HepG2 (cell line): ENCODE data around the gene GNPAT. TPM values are rescaled to one million over a fixed set of nuclear protein-coding genes. Genes with fewer than 3 reads are reported as not detected.

ENCODE experiments used
- ATAC-seq: fragments of 200-7000 bp; cut with Tn5 transposase; 3 replicates; pipeline ENCODE4 v1.9.1; 2020; ENCODE audit warnings: mild to moderate bottlenecking, moderate library complexity
- BruUV-seq: library from RNA; stranded (reverse); fragments of 400-500 nt; replicated peaks from 2 replicates; lab custom pipeline; 2021; lab: Mats Ljungman, UMichigan
- CTCF ChIA-PET: fragments of 300-600 bp; formaldehyde crosslinking; extraction: SDS; loops from one replicate; lab custom pipeline; 2021; ENCODE audit warnings: low total read pairs, inconsistent platforms, low intra/inter-chr PET ratio; lab: Yijun Ruan, JAX
- POLR2A ChIA-PET: fragments of 350-600 bp; sonication (Branson Sonifier 250); formaldehyde crosslinking; loops from one replicate; lab custom pipeline; 2020; ENCODE audit warnings: antibody characterized with exemption, inconsistent platforms; lab: Yijun Ruan, JAX
- DNase-seq: peaks from one replicate; pipeline ENCODE4 v3.0.0-alpha.2; 2015; ENCODE audit warnings: low spot score
- FAIRE-seq: peaks from 3 replicates; lab custom pipeline; 2011; peaks lifted over from hg19 to GRCh38; lab: Jason Lieb, UNC
- H2AFZ ChIP-seq: one replicate; pipeline ENCODE4 v1.6.1; 2011; ENCODE audit warnings: low read length, inconsistent platforms
- H3K27ac ChIP-seq: fragments of 300-600 bp; 3 replicates; pipeline ENCODE4 v1.8.0; 2011; ENCODE audit warnings: mixed run types, mild to moderate bottlenecking, mixed read lengths, low read length, inconsistent platforms; ENCODE audit not compliant: insufficient read depth; ENCODE audit errors: extremely low read length
- H3K27me3 ChIP-seq, 2 experiments: fragments of 200-600 bp in 1 of 2; 2 replicates in 1 of 2; 3 replicates in 1 of 2; pipeline versions ENCODE4 v1.6.0 to v1.8.0; 2011; ENCODE audit warnings: low read length in 2 of 2, mild to moderate bottlenecking in 2 of 2, moderate library complexity in 2 of 2, inconsistent platforms in 1 of 2; ENCODE audit not compliant: insufficient read depth in 2 of 2, control insufficient read depth in 1 of 2
- H3K36me3 ChIP-seq, 2 experiments: fragments of 200-600 bp in 1 of 2; replicated peaks in 1 of 2; 2 replicates in 1 of 2; 3 replicates in 1 of 2; pipeline versions ENCODE4 v1.5.1 to v1.8.0; 2011; ENCODE audit warnings: low read length in 2 of 2, inconsistent platforms in 1 of 2; ENCODE audit not compliant: insufficient read depth in 2 of 2, control insufficient read depth in 1 of 2
- H3K4me1 ChIP-seq: 2 replicates; pipeline ENCODE4 v1.5.1; 2012; ENCODE audit warnings: low read length, inconsistent platforms; ENCODE audit not compliant: insufficient read depth
- H3K4me2 ChIP-seq: 2 replicates; pipeline ENCODE4 v1.6.0; 2011; ENCODE audit warnings: low read depth, low read length, inconsistent platforms
- H3K4me3 ChIP-seq, 3 experiments: fragments of 200-600 bp in 1 of 3; sonication (generic), shearing (Covaris generic) in 1 of 3; replicated peaks in 1 of 3; 2 replicates each; pipeline ENCODE4 v1.5.1; 2011 to 2016; ENCODE audit warnings: low read length in 3 of 3, inconsistent platforms in 2 of 3, low read depth in 2 of 3, mild to moderate bottlenecking in 2 of 3, control low read depth in 1 of 3, mixed read lengths in 1 of 3; ENCODE audit not compliant: insufficient read depth in 1 of 3
- H3K79me2 ChIP-seq: one replicate; pipeline ENCODE4 v1.6.1; 2011; ENCODE audit warnings: low read length, inconsistent platforms; ENCODE audit not compliant: insufficient read depth
- H3K9ac ChIP-seq: 2 replicates; pipeline ENCODE4 v1.6.0; 2011; ENCODE audit warnings: mild to moderate bottlenecking, low read depth, low read length, inconsistent platforms; ENCODE audit not compliant: insufficient read depth
- H3K9me3 ChIP-seq: 2 replicates; pipeline ENCODE4 v1.5.1; 2012; ENCODE audit warnings: mild to moderate bottlenecking, low read length
- H4K20me1 ChIP-seq: 2 replicates; pipeline ENCODE4 v1.6.0; 2011; ENCODE audit warnings: inconsistent platforms, mild to moderate bottlenecking, low read length, moderate library complexity; ENCODE audit not compliant: insufficient read depth
- GPBP1L1 ChIP-seq: sonication (generic); formaldehyde crosslinking; IDR thresholded peaks from 2 replicates; pipeline ENCODE4 v1.5.0; 2020; ENCODE audit warnings: mild to moderate bottlenecking, missing genetic modification reagents
- NAIF1 ChIP-seq: sonication (generic); formaldehyde crosslinking; IDR thresholded peaks from 2 replicates; pipeline ENCODE4 v1.5.0; 2020; ENCODE audit warnings: mild to moderate bottlenecking, missing genetic modification reagents, borderline replicate concordance
- TRAFD1 ChIP-seq: sonication (generic); formaldehyde crosslinking; IDR thresholded peaks from 2 replicates; pipeline ENCODE4 v1.5.1; 2020; ENCODE audit warnings: missing genetic modification reagents, mild to moderate bottlenecking, borderline replicate concordance
- ZNF788 ChIP-seq: sonication (generic); formaldehyde crosslinking; IDR thresholded peaks from 2 replicates; pipeline ENCODE4 v1.5.0; 2020; ENCODE audit warnings: mild to moderate bottlenecking, missing genetic modification reagents, borderline replicate concordance
- WGBS: methylation state at CpG from one replicate; pipeline ENCODE4 v1.1.6; 2017; ENCODE audit warnings: low lambda C conversion rate; 5-methylcytosine and 5-hydroxymethylcytosine counted together
- in situ Hi-C: cut with HindIII; loops from 2 replicates; pipeline ENCODE4 v1.10.0; 2017; ENCODE audit warnings: low pct_unique_long_range_greater_than_20kb; ENCODE audit not compliant: extremely low pct_ligation_motif_present
- intact Hi-C: fragments of 100-400 bp; cut with micrococcal nuclease; formaldehyde crosslinking; loops from one replicate; pipeline ENCODE4 v1.10.0; 2022; ENCODE audit not compliant: unreplicated experiment
- polyA plus RNA-seq, 8 experiments: library from polyadenylated mRNA; depleted of rRNA in 3 of 8; stranded (reverse) in 7 of 8; unstranded in 1 of 8; fragments of >200 nt; fragmentation: Illumina TruSeq in 4 of 8; extraction: Trizol in 4 of 8; gene quantifications; 2 replicates each; pipeline versions ENCODE4 v1.2.1 to v1.2.3, GENCODE V29; 2011 to 2016; ENCODE audit warnings: low read depth in 4 of 8, missing spikeins in 1 of 8, mixed read lengths in 1 of 8; ENCODE audit not compliant: insufficient read depth in 1 of 8
- total RNA-seq, 5 experiments: library from RNA; depleted of rRNA; stranded (reverse); fragments of >200 nt; fragmentation: Illumina TruSeq; extraction: Trizol; gene quantifications; 2 replicates each; pipeline ENCODE4 v1.2.3, GENCODE V29; 2016; ENCODE audit warnings: low read depth in 1 of 5

GNPAT gene
- total and polyA plus RNA-seq, 2 of the 13 experiments (the other 11 are each of a cell fraction or from before 2014, with no cell fraction given): 58.3 to 114 TPM

- H3K36me3 ChIP-seq: no peaks in the 10 kb centered on the region
- ATAC-seq (no peak), FAIRE-seq (no peak), DNase-seq (no peak)
- no peak overlapping the region for H3K9ac ChIP-seq
- BruUV-seq: no TSS peak
- intact Hi-C loops: no loop called here
- H3K27ac ChIP-seq: no peak overlapping the region
- peaks cover 39% of the 10 kb centered on the region for H3K4me1 ChIP-seq
- POLR2A ChIA-PET: no interaction called here
- CTCF ChIA-PET: no interaction called here
- no peak overlapping the region for H3K4me3 ChIP-seq
- in situ Hi-C loops: loop anchor here (25.0 kb wide), 2 partner anchors 414 to 564 kb away; partner anchors contain the start of gene COG2
- peaks cover 3 to 46% of the 10 kb centered on the region in 2 experiments; a peak in 3 of 5 replicates for H3K27me3 ChIP-seq
- 63% methylated on average over 10 of the region's 16 CpGs for WGBS
- no peak for TF ChIP-seq ZNF788 (CRISPR knock-in tag)
- no peak for TF ChIP-seq TRAFD1
- TF ChIP-seq NAIF1: no peak
- TF ChIP-seq GPBP1L1 (CRISPR knock-in tag): no peak
- H4K20me1 ChIP-seq: no peaks in the 10 kb centered on the region
- no peak overlapping the region for H2AFZ ChIP-seq
- no peaks in the 10 kb centered on the region for H3K9me3 ChIP-seq
- no peaks in the 10 kb centered on the region for H3K79me2 ChIP-seq
- no peak overlapping the region for H3K4me2 ChIP-seq
Observed at GRCh38 chr1:231201375-231201978, 39.5 kb upstream of the GNPAT start.
